HepG2 (cell line): ENCODE results near the gene ITPR1. TPM values are rescaled to one million over a fixed set of nuclear protein-coding genes. Genes with fewer than 3 reads are reported as not detected.

Experiments
- ATAC-seq: fragments of 200-7000 bp; cut with Tn5 transposase; 3 replicates; pipeline ENCODE4 v1.9.1; 2020; ENCODE audit warnings: mild to moderate bottlenecking, moderate library complexity
- BruUV-seq: library from RNA; stranded (reverse); fragments of 400-500 nt; replicated peaks from 2 replicates; lab custom pipeline; 2021; lab: Mats Ljungman, UMichigan
- CTCF ChIA-PET: fragments of 300-600 bp; formaldehyde crosslinking; extraction: SDS; loops from one replicate; lab custom pipeline; 2021; ENCODE audit warnings: low total read pairs, inconsistent platforms, low intra/inter-chr PET ratio; lab: Yijun Ruan, JAX
- POLR2A ChIA-PET: fragments of 350-600 bp; sonication (Branson Sonifier 250); formaldehyde crosslinking; loops from one replicate; lab custom pipeline; 2020; ENCODE audit warnings: antibody characterized with exemption, inconsistent platforms; lab: Yijun Ruan, JAX
- DNase-seq: peaks from one replicate; pipeline ENCODE4 v3.0.0-alpha.2; 2015; ENCODE audit warnings: low spot score
- FAIRE-seq: peaks from 3 replicates; lab custom pipeline; 2011; peaks lifted over from hg19 to GRCh38; lab: Jason Lieb, UNC
- H2AFZ ChIP-seq: one replicate; pipeline ENCODE4 v1.6.1; 2011; ENCODE audit warnings: low read length, inconsistent platforms
- H3K27ac ChIP-seq: fragments of 300-600 bp; 3 replicates; pipeline ENCODE4 v1.8.0; 2011; ENCODE audit warnings: mixed run types, mild to moderate bottlenecking, mixed read lengths, low read length, inconsistent platforms; ENCODE audit not compliant: insufficient read depth; ENCODE audit errors: extremely low read length
- H3K27me3 ChIP-seq, 2 experiments: fragments of 200-600 bp in 1 of 2; 2 replicates in 1 of 2; 3 replicates in 1 of 2; pipeline versions ENCODE4 v1.6.0 to v1.8.0; 2011; ENCODE audit warnings: low read length in 2 of 2, mild to moderate bottlenecking in 2 of 2, moderate library complexity in 2 of 2, inconsistent platforms in 1 of 2; ENCODE audit not compliant: insufficient read depth in 2 of 2, control insufficient read depth in 1 of 2
- H3K36me3 ChIP-seq, 2 experiments: fragments of 200-600 bp in 1 of 2; replicated peaks in 1 of 2; 2 replicates in 1 of 2; 3 replicates in 1 of 2; pipeline versions ENCODE4 v1.5.1 to v1.8.0; 2011; ENCODE audit warnings: low read length in 2 of 2, inconsistent platforms in 1 of 2; ENCODE audit not compliant: insufficient read depth in 2 of 2, control insufficient read depth in 1 of 2
- H3K4me1 ChIP-seq: 2 replicates; pipeline ENCODE4 v1.5.1; 2012; ENCODE audit warnings: low read length, inconsistent platforms; ENCODE audit not compliant: insufficient read depth
- H3K4me2 ChIP-seq: 2 replicates; pipeline ENCODE4 v1.6.0; 2011; ENCODE audit warnings: low read depth, low read length, inconsistent platforms
- H3K4me3 ChIP-seq, 3 experiments: fragments of 200-600 bp in 1 of 3; sonication (generic), shearing (Covaris generic) in 1 of 3; replicated peaks in 1 of 3; 2 replicates each; pipeline ENCODE4 v1.5.1; 2011 to 2016; ENCODE audit warnings: low read length in 3 of 3, inconsistent platforms in 2 of 3, low read depth in 2 of 3, mild to moderate bottlenecking in 2 of 3, control low read depth in 1 of 3, mixed read lengths in 1 of 3; ENCODE audit not compliant: insufficient read depth in 1 of 3
- H3K79me2 ChIP-seq: one replicate; pipeline ENCODE4 v1.6.1; 2011; ENCODE audit warnings: low read length, inconsistent platforms; ENCODE audit not compliant: insufficient read depth
- H3K9ac ChIP-seq: 2 replicates; pipeline ENCODE4 v1.6.0; 2011; ENCODE audit warnings: mild to moderate bottlenecking, low read depth, low read length, inconsistent platforms; ENCODE audit not compliant: insufficient read depth
- H3K9me3 ChIP-seq: 2 replicates; pipeline ENCODE4 v1.5.1; 2012; ENCODE audit warnings: mild to moderate bottlenecking, low read length
- H4K20me1 ChIP-seq: 2 replicates; pipeline ENCODE4 v1.6.0; 2011; ENCODE audit warnings: inconsistent platforms, mild to moderate bottlenecking, low read length, moderate library complexity; ENCODE audit not compliant: insufficient read depth
- AKNA ChIP-seq: sonication (generic); formaldehyde crosslinking; IDR thresholded peaks from 2 replicates; pipeline ENCODE4 v1.4.0; 2020; ENCODE audit warnings: missing genetic modification reagents, borderline replicate concordance
- FOXJ3 ChIP-seq: sonication (generic); formaldehyde crosslinking; IDR thresholded peaks from 2 replicates; pipeline ENCODE4 v1.4.0; 2020; ENCODE audit warnings: missing genetic modification reagents, mild to moderate bottlenecking, borderline replicate concordance
- HDAC2 ChIP-seq: sonication (generic); formaldehyde crosslinking; IDR thresholded peaks from 2 replicates; pipeline ENCODE4 v1.4.0; 2020; ENCODE audit warnings: missing genetic modification reagents
- POLR2A ChIP-seq, 2 experiments: IDR thresholded peaks; 2 replicates each; pipeline ENCODE4 v1.6.1; 2011; ENCODE audit warnings: low read depth in 2 of 2, low read length in 2 of 2, mild to moderate bottlenecking in 1 of 2, moderate library complexity in 1 of 2; ENCODE audit not compliant: insufficient read depth in 1 of 2
- RFXANK ChIP-seq: IDR thresholded peaks from 2 replicates; pipeline ENCODE4 v1.6.1; 2016
- ZNF496 ChIP-seq: sonication (generic); formaldehyde crosslinking; IDR thresholded peaks from 2 replicates; pipeline ENCODE4 v1.8.1; 2023; ENCODE audit warnings: mild to moderate bottlenecking, moderate library complexity, missing genetic modification reagents; ENCODE audit not compliant: insufficient replicate concordance
- ZNF780A ChIP-seq: sonication (generic); formaldehyde crosslinking; IDR thresholded peaks from 2 replicates; pipeline ENCODE4 v1.8.0; 2022; ENCODE audit warnings: mild to moderate bottlenecking, missing genetic modification reagents, moderate library complexity
- ZSCAN30 ChIP-seq: sonication (generic); formaldehyde crosslinking; IDR thresholded peaks from 2 replicates; pipeline ENCODE4 v1.5.0; 2020; ENCODE audit warnings: mild to moderate bottlenecking, missing genetic modification reagents
- ZSCAN5A ChIP-seq: sonication (generic); formaldehyde crosslinking; IDR thresholded peaks from 2 replicates; pipeline ENCODE4 v1.8.0; 2022; ENCODE audit warnings: mild to moderate bottlenecking, missing genetic modification reagents, borderline replicate concordance
- WGBS: methylation state at CpG from one replicate; pipeline ENCODE4 v1.1.6; 2017; ENCODE audit warnings: low lambda C conversion rate; 5-methylcytosine and 5-hydroxymethylcytosine counted together
- in situ Hi-C: cut with HindIII; loops from 2 replicates; pipeline ENCODE4 v1.10.0; 2017; ENCODE audit warnings: low pct_unique_long_range_greater_than_20kb; ENCODE audit not compliant: extremely low pct_ligation_motif_present
- intact Hi-C: fragments of 100-400 bp; cut with micrococcal nuclease; formaldehyde crosslinking; loops from one replicate; pipeline ENCODE4 v1.10.0; 2022; ENCODE audit not compliant: unreplicated experiment
- polyA plus RNA-seq, 8 experiments: library from polyadenylated mRNA; depleted of rRNA in 3 of 8; stranded (reverse) in 7 of 8; unstranded in 1 of 8; fragments of >200 nt; fragmentation: Illumina TruSeq in 4 of 8; extraction: Trizol in 4 of 8; gene quantifications; 2 replicates each; pipeline versions ENCODE4 v1.2.1 to v1.2.3, GENCODE V29; 2011 to 2016; ENCODE audit warnings: low read depth in 4 of 8, missing spikeins in 1 of 8, mixed read lengths in 1 of 8; ENCODE audit not compliant: insufficient read depth in 1 of 8
- total RNA-seq, 5 experiments: library from RNA; depleted of rRNA; stranded (reverse); fragments of >200 nt; fragmentation: Illumina TruSeq; extraction: Trizol; gene quantifications; 2 replicates each; pipeline ENCODE4 v1.2.3, GENCODE V29; 2016; ENCODE audit warnings: low read depth in 1 of 5

ITPR1 gene
- total and polyA plus RNA-seq, 2 of the 13 experiments (the other 11 are each of a cell fraction or from before 2014, with no cell fraction given) = 10.0 to 11.4 TPM

- Histone ChIP-seq H2AFZ (no peak overlapping the region), H3K27ac (no peak overlapping the region), H3K9me3 (no peaks in the 10 kb centered on the region), H3K27me3 (no peaks in the 10 kb centered on the region), H4K20me1 (no peaks in the 10 kb centered on the region), H3K4me1 (peaks cover 2% of the 10 kb centered on the region; the same call in 1 of the 2 replicates), H3K36me3 (no peaks in the 10 kb centered on the region), H3K4me3 (no peak overlapping the region), H3K4me2 (no peak overlapping the region), H3K79me2 (no peaks in the 10 kb centered on the region), H3K9ac (no peak overlapping the region)
- DNase-seq = no peak
- no TSS peak for BruUV-seq
- ATAC-seq = no peak
- intact Hi-C loops = no loop called here
- FAIRE-seq = no peak
- 76% methylated on average over 4 of the region's 4 CpGs for WGBS
- ChIA-PET POLR2A (no interaction called here), CTCF (no interaction called here)
- TF ChIP-seq POLR2A (IDR thresholded peaks at IDR 0.05; ENCODE audit: insufficient read depth in 1 of 2, low read depth in 2 of 2, low read length in 2 of 2) (no peak), ZNF496 (CRISPR knock-in tag) (no peak), ZNF780A (no peak), FOXJ3 (CRISPR knock-in tag) (no peak), ZSCAN5A (CRISPR knock-in tag) (no peak)
- in situ Hi-C loops = no loop called here
Measured at GRCh38 chr3:4882548-4882947, 389.4 kb downstream of the ITPR1 start.

- TF ChIP-seq RFXANK (CRISPR knock-in tag) (no peak), AKNA (CRISPR knock-in tag) (no peak), ZSCAN30 (CRISPR knock-in tag) (no peak), HDAC2 (no peak)
- intact Hi-C loops = no loop called here
- WGBS = 65% methylated on average over 3 of the region's 3 CpGs
- Histone ChIP-seq H2AFZ (no peak overlapping the region), H3K4me2 (no peak overlapping the region), H4K20me1 (no peaks in the 10 kb centered on the region), H3K9ac (no peak overlapping the region), H3K27ac (no peak overlapping the region), H3K79me2 (no peaks in the 10 kb centered on the region), H3K4me1 (no peaks in the 10 kb centered on the region), H3K27me3 (no peaks in the 10 kb centered on the region), H3K9me3 (no peaks in the 10 kb centered on the region), H3K4me3 (no peak overlapping the region), H3K36me3 (no peaks in the 10 kb centered on the region)
- DNase-seq (no peak), FAIRE-seq (no peak), ATAC-seq (no peak)
- no TSS peak for BruUV-seq
- POLR2A ChIA-PET = no interaction called here
- CTCF ChIA-PET = no interaction called here
- in situ Hi-C loops = no loop called here
Measured at GRCh38 chr3:4883011-4883410, 389.9 kb downstream of the ITPR1 start.
